Measurements from ENCODE around the gene HMGN5.

- TF ChIP-seq, protein P1, sequence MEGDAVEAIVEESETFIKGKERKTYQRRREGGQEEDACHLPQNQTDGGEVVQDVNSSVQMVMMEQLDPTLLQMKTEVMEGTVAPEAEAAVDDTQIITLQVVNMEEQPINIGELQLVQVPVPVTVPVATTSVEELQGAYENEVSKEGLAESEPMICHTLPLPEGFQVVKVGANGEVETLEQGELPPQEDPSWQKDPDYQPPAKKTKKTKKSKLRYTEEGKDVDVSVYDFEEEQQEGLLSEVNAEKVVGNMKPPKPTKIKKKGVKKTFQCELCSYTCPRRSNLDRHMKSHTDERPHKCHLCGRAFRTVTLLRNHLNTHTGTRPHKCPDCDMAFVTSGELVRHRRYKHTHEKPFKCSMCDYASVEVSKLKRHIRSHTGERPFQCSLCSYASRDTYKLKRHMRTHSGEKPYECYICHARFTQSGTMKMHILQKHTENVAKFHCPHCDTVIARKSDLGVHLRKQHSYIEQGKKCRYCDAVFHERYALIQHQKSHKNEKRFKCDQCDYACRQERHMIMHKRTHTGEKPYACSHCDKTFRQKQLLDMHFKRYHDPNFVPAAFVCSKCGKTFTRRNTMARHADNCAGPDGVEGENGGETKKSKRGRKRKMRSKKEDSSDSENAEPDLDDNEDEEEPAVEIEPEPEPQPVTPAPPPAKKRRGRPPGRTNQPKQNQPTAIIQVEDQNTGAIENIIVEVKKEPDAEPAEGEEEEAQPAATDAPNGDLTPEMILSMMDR (IDR thresholded peaks at IDR 0.05; ENCODE audit: low read depth, low read length): no peak
- TF ChIP-seq MAX (IDR thresholded peaks at IDR 0.05; ENCODE audit: low read depth, low read length): no peak
- no peak for TF ChIP-seq POLR2A (IDR thresholded peaks at IDR 0.05; ENCODE audit: extremely low read depth, insufficient read length)
- no peak for TF ChIP-seq MYC (IDR thresholded peaks at IDR 0.05; ENCODE audit: low read depth, low read length)
Measured at GRCh38 chrX:81229901-81230300, 28.2 kb upstream of the HMGN5 start.
